ENCODE results near the gene SMYD1.

DNA sequence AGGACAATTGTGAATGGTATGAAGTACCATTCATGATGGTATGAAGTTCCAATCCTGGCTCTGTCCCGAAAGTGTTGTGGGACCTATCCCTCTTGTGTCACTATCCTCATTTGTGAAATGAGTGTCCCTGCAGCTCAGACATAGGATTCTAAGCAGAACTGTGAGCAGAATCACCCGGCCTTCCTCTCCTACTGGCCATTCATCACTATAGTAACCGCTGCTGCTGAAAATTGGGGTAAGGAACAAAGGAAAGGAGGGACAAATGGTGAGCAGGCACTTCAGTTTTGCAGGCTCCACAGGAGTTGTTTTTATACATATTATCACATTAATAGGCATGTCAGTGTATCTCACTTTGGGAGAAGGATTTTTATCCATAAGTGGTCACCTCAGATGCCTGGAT lies 27.4 kb downstream of the SMYD1 start:
- TF ChIP-seq CTCF (IDR thresholded peaks at IDR 0.05) (no peak), POLR2AphosphoS5 (IDR thresholded peaks at IDR 0.05) (no peak)
